MCF 10A (cell line): Measurements from ENCODE around the gene PHLDA2. TPM values are rescaled to one million over a fixed set of nuclear protein-coding genes. Genes with fewer than 3 reads are reported as not detected.

Experiments
- Bru-seq: library from RNA; stranded (reverse); fragments of 400-500 nt; gene quantifications from one replicate; lab custom pipeline; 2021; lab: Mats Ljungman, UMichigan
- BruChase-seq, 2 experiments: library from RNA; stranded (reverse); fragments of 400-500 nt; gene quantifications; one replicate each; lab custom pipeline; 2021; lab: Mats Ljungman, UMichigan
- BruUV-seq: library from RNA; stranded (reverse); fragments of 400-500 nt; replicated peaks from 2 replicates; lab custom pipeline; 2021; lab: Mats Ljungman, UMichigan
- CTCF ChIA-PET: fragments of 300-600 bp; sonication (Branson Sonifier 250); formaldehyde crosslinking; extraction: SDS; loops from one replicate; lab custom pipeline; 2021; ENCODE audit warnings: antibody characterized with exemption, inconsistent platforms; lab: Yijun Ruan, JAX
- POLR2A ChIA-PET: fragments of 300-600, 350-650 bp; sonication (Branson Sonifier 250); formaldehyde crosslinking; extraction: SDS; loops from one replicate; lab custom pipeline; 2020; ENCODE audit warnings: antibody characterized with exemption, inconsistent platforms; lab: Yijun Ruan, JAX
- DNase-seq: peaks from one replicate; pipeline ENCODE4 v3.0.0-alpha.2; 2018; ENCODE audit not compliant: unreplicated experiment
- H3K27ac Mint-ChIP-seq: one replicate; pipeline ENCODE4 v1.8.0; 2022; ENCODE audit warnings: mild to moderate bottlenecking, low read depth, mixed read lengths; ENCODE audit not compliant: unreplicated experiment
- H3K27me3 Mint-ChIP-seq: one replicate; pipeline ENCODE4 v1.8.0; 2022; ENCODE audit warnings: mixed read lengths; ENCODE audit not compliant: insufficient read depth, unreplicated experiment
- H3K36me3 Mint-ChIP-seq: one replicate; pipeline ENCODE4 v1.8.0; 2022; ENCODE audit warnings: mild to moderate bottlenecking, moderate library complexity, mixed read lengths; ENCODE audit not compliant: insufficient read depth, unreplicated experiment
- H3K4me1 Mint-ChIP-seq: one replicate; pipeline ENCODE4 v1.8.0; 2022; ENCODE audit warnings: mixed read lengths; ENCODE audit not compliant: insufficient read depth, unreplicated experiment
- H3K4me3 Mint-ChIP-seq: one replicate; pipeline ENCODE4 v1.8.0; 2022; ENCODE audit warnings: mild to moderate bottlenecking, moderate library complexity, mixed read lengths; ENCODE audit not compliant: unreplicated experiment
- H3K9me3 Mint-ChIP-seq: one replicate; pipeline ENCODE4 v1.8.0; 2022; ENCODE audit warnings: mixed read lengths; ENCODE audit not compliant: unreplicated experiment
- CTCF ChIP-seq: fragments of 200-600 bp; IDR thresholded peaks from one replicate; pipeline ENCODE4 v1.8.0; 2022; ENCODE audit warnings: antibody characterized with exemption, mild to moderate bottlenecking; ENCODE audit not compliant: unreplicated experiment
- intact Hi-C: fragments of 100-400 bp; cut with micrococcal nuclease; formaldehyde crosslinking; loops from 2 replicates; pipeline ENCODE4 v1.14.1; 2022
- long read RNA-seq: library from polyadenylated mRNA; stranded (forward); transcript quantifications from one replicate; pipeline ENCODE4 v2.0.0, GENCODE V29; 2022
- total RNA-seq: library from RNA; stranded (reverse); gene quantifications from 2 replicates; pipeline ENCODE4 v1.2.3, GENCODE V29; 2022

Gene PHLDA2, protein sequence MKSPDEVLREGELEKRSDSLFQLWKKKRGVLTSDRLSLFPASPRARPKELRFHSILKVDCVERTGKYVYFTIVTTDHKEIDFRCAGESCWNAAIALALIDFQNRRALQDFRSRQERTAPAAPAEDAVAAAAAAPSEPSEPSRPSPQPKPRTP
- total RNA-seq (118 and 135 TPM in 2 replicates), Bru-seq, nascent RNA (percentile 84 among the genes with signal in this experiment), BruChase-seq, experiment 1, labeled RNA remaining after a 6-hour chase (percentile 97 among the genes with signal in this experiment), BruChase-seq, experiment 2, labeled RNA remaining after a 2-hour chase (percentile 84 among the genes with signal in this experiment)
- long read RNA-seq, transcript PHLDA2-201 (2 exons, 955 nt), result major isoform, 398 of 406 reads
- long read RNA-seq, partial matches to known transcripts, result 6 of 406 reads
- long read RNA-seq, other reads (novel, unspliced or antisense), result 2 of 406 reads

DNA sequence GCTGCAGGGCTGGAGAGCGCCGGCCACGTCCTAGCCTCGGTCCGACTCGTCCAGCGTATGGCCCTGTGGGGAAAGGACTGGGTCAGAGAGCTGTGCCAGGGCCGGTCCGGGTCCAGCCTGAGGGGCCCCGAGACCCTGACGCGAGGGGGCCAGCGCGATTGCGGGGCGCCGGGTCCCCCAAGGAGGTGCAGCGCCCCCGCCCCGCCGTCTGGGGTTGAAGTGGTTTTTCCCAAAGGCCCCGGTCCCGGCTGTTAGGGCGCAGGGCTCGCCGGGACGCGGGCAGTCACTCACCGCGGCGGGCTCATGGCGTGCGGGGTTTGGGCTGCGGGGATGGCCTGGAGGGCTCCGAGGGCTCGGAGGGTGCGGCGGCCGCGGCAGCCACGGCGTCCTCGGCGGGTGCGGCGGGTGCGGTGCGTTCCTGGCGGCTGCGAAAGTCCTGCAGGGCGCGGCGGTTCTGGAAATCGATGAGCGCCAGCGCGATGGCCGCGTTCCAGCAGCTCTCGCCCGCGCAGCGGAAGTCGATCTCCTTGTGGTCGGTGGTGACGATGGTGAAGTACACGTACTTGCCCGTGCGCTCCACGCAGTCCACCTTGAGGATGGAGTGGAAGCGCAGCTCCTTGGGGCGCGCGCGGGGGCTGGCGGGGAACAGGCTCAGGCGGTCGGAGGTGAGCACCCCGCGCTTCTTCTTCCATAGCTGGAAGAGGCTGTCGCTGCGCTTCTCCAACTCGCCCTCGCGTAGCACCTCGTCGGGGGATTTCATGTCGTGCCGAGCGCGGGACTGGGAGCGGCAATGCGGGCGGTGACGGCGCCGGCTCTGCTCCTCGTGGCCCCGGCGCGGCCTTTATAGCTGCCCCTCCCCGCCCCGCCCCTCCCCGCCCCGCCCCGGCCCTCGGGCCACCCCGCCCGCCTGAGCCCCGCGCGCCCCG lies at the start of gene PHLDA2:
PHLDA2 (minus strand) TSS at position 816 of the 926 bp plus-strand sequence; CDS start at position 760, 56 bp downstream.
- intact Hi-C loops, result no loop called here
- no peak for TF ChIP-seq CTCF
- H3K4me1 Mint-ChIP-seq, result peaks cover 17% of the 10 kb centered on the region
- BruUV-seq, result TSS peak; percentile 92
- H3K27me3 Mint-ChIP-seq, result no peaks in the 10 kb centered on the region
- peak; percentile 68 for DNase-seq
- ChIA-PET POLR2A (interaction anchor here (0.6 to 4.6 kb wide), 25 partner anchors 8 to 750 kb away, joined by 3 to 32 read pairs (median 5); partner anchors contain the start of genes NAP1L4 and TSSC4), CTCF (interaction anchor here (0.6 to 2.7 kb wide), 13 partner anchors 17 to 398 kb away, joined by 3 to 16 read pairs (median 7); no protein-coding TSS in a partner anchor)
- H3K4me3 Mint-ChIP-seq, result peak within 1 kb of the TSS; percentile 73
- H3K27ac Mint-ChIP-seq, result peak within 1 kb of the TSS; percentile 94
- no peaks in the 10 kb centered on the region for H3K36me3 Mint-ChIP-seq
- no peaks in the 10 kb centered on the region for H3K9me3 Mint-ChIP-seq

- ChIA-PET CTCF (interaction anchor here (1.0 to 3.7 kb wide), 5 partner anchors 13 to 115 kb away, joined by 3 to 40 read pairs (median 5); no protein-coding TSS in a partner anchor), POLR2A (no interaction called here)
- no peaks in the 10 kb centered on the region for H3K27me3 Mint-ChIP-seq
- no peak for TF ChIP-seq CTCF
- DNase-seq, result no peak
- no TSS peak for BruUV-seq
- intact Hi-C loops, result no loop called here
- H3K4me3 Mint-ChIP-seq, result no peak overlapping the region
- no peaks in the 10 kb centered on the region for H3K9me3 Mint-ChIP-seq
- H3K36me3 Mint-ChIP-seq, result peaks cover 70% of the 10 kb centered on the region
- H3K27ac Mint-ChIP-seq, result no peak overlapping the region
- H3K4me1 Mint-ChIP-seq, result peaks cover 13% of the 10 kb centered on the region
Observed at GRCh38 chr11:2977113-2977512, 47.9 kb upstream of the PHLDA2 start.

- no peak overlapping the region for H3K27ac Mint-ChIP-seq
- TF ChIP-seq CTCF, result no peak
- peaks cover 76% of the 10 kb centered on the region for H3K36me3 Mint-ChIP-seq
- peaks cover 7% of the 10 kb centered on the region for H3K4me1 Mint-ChIP-seq
- BruUV-seq, result no TSS peak
- DNase-seq, result no peak
- ChIA-PET POLR2A (interaction anchor here (0.6 to 3.6 kb wide), 5 partner anchors 13 to 212 kb away, joined by 3 to 20 read pairs (median 4); partner anchors contain the start of gene NAP1L4), CTCF (interaction anchor here (0.8 to 3.7 kb wide), 15 partner anchors 14 to 116 kb away, joined by 3 to 40 read pairs (median 5); no protein-coding TSS in a partner anchor)
- intact Hi-C loops, result no loop called here
- no peaks in the 10 kb centered on the region for H3K27me3 Mint-ChIP-seq
- no peaks in the 10 kb centered on the region for H3K9me3 Mint-ChIP-seq
- H3K4me3 Mint-ChIP-seq, result no peak overlapping the region
Observed at GRCh38 chr11:2976294-2977063, 47.3 kb upstream of the PHLDA2 start.
